H9 (cell line): Measurements from ENCODE around the gene RNF103. TPM values are rescaled to one million over a fixed set of nuclear protein-coding genes. Genes with fewer than 3 reads are reported as not detected.

Source experiments
- DNase-seq: peaks from one replicate; pipeline ENCODE4 v3.0.0-alpha.2; 2017
- H2AFZ ChIP-seq: one replicate; pipeline ENCODE4 v1.6.1; 2013; ENCODE audit warnings: mild to moderate bottlenecking, low read length, control low read depth, moderate library complexity
- H2AK5ac ChIP-seq: 2 replicates; pipeline ENCODE4 v1.6.1; 2013; ENCODE audit warnings: low read length, control low read depth, mixed read lengths; ENCODE audit not compliant: insufficient read length
- H2BK120ac ChIP-seq: one replicate; pipeline ENCODE4 v1.6.1; 2013; ENCODE audit warnings: low read depth, mild to moderate bottlenecking, low read length, control low read depth, inconsistent platforms; ENCODE audit not compliant: poor library complexity, severe bottlenecking
- H2BK12ac ChIP-seq: 2 replicates; pipeline ENCODE4 v1.6.1; 2013; ENCODE audit warnings: low read length, control low read depth, mixed read lengths, low read depth; ENCODE audit not compliant: insufficient read length
- H2BK15ac ChIP-seq: 2 replicates; pipeline ENCODE4 v1.6.1; 2013; ENCODE audit warnings: low read depth, low read length, control low read depth
- H2BK20ac ChIP-seq: one replicate; pipeline ENCODE4 v1.6.1; 2013; ENCODE audit warnings: low read depth, mild to moderate bottlenecking, low read length, control low read depth, inconsistent platforms; ENCODE audit not compliant: poor library complexity, severe bottlenecking
- H2BK5ac ChIP-seq: 2 replicates; pipeline ENCODE4 v1.6.1; 2013; ENCODE audit warnings: low read length, control low read depth, mixed read lengths; ENCODE audit not compliant: insufficient read length
- H3K14ac ChIP-seq: 2 replicates; pipeline ENCODE4 v1.6.1; 2013; ENCODE audit warnings: low read length, control low read depth; ENCODE audit not compliant: insufficient read depth
- H3K18ac ChIP-seq: 2 replicates; pipeline ENCODE4 v1.6.1; 2013; ENCODE audit warnings: low read depth, mild to moderate bottlenecking, mixed read lengths, low read length, control low read depth; ENCODE audit not compliant: insufficient read length
- H3K23ac ChIP-seq: 2 replicates; pipeline ENCODE4 v1.6.1; 2013; ENCODE audit warnings: low read length, control low read depth, mixed read lengths, low read depth; ENCODE audit not compliant: insufficient read length
- H3K23me2 ChIP-seq: 2 replicates; pipeline ENCODE4 v1.6.1; 2013; ENCODE audit warnings: low read depth, mild to moderate bottlenecking, mixed read lengths, low read length, control low read depth; ENCODE audit not compliant: insufficient read length, poor library complexity, severe bottlenecking
- H3K27ac ChIP-seq: 2 replicates; pipeline ENCODE4 v1.5.1; 2013; ENCODE audit warnings: low read length, control low read depth, mixed read lengths, low read depth; ENCODE audit not compliant: insufficient read length
- H3K27me3 ChIP-seq: 2 replicates; pipeline ENCODE4 v1.6.1; 2013; ENCODE audit warnings: low read length, control low read depth, inconsistent platforms; ENCODE audit not compliant: insufficient read depth
- H3K4ac ChIP-seq: 2 replicates; pipeline ENCODE4 v1.6.1; 2013; ENCODE audit warnings: low read depth, mild to moderate bottlenecking, control low read depth, inconsistent platforms, low read length, moderate library complexity
- H3K4me1 ChIP-seq: 2 replicates; pipeline ENCODE4 v1.6.1; 2013; ENCODE audit warnings: low read length, control low read depth, inconsistent platforms; ENCODE audit not compliant: insufficient read depth
- H3K4me2 ChIP-seq: 2 replicates; pipeline ENCODE4 v1.6.1; 2013; ENCODE audit warnings: low read length, control low read depth, mixed read lengths; ENCODE audit not compliant: insufficient read length, insufficient read depth
- H3K56ac ChIP-seq: 2 replicates; pipeline ENCODE4 v1.6.1; 2013; ENCODE audit warnings: low read depth, mild to moderate bottlenecking, mixed read lengths, low read length, control low read depth; ENCODE audit not compliant: insufficient read length
- H3K79me1 ChIP-seq: 2 replicates; pipeline ENCODE4 v1.6.1; 2013; ENCODE audit warnings: low read depth, mild to moderate bottlenecking, moderate library complexity, low read length, control low read depth, inconsistent platforms; ENCODE audit not compliant: insufficient read depth, poor library complexity, severe bottlenecking
- H3K79me2 ChIP-seq: 2 replicates; pipeline ENCODE4 v1.6.1; 2013; ENCODE audit warnings: low read length, control low read depth, inconsistent platforms; ENCODE audit not compliant: insufficient read depth
- H3K9ac ChIP-seq: 2 replicates; pipeline ENCODE4 v1.6.1; 2013; ENCODE audit warnings: low read length, control low read depth, mixed read lengths; ENCODE audit not compliant: insufficient read length; ENCODE audit errors: extremely low read depth
- H3K9me3 ChIP-seq: one replicate; pipeline ENCODE4 v1.6.1; 2013; ENCODE audit warnings: low read depth, low read length, inconsistent platforms; ENCODE audit not compliant: control insufficient read depth
- H3T11ph ChIP-seq: one replicate; pipeline ENCODE4 v1.6.1; 2013; ENCODE audit warnings: mild to moderate bottlenecking, low read length, control low read depth, inconsistent platforms
- H4K20me1 ChIP-seq: one replicate; pipeline ENCODE4 v1.6.1; 2013; ENCODE audit not compliant: control insufficient read depth, insufficient read length, insufficient read depth
- H4K5ac ChIP-seq: 2 replicates; pipeline ENCODE4 v1.6.1; 2013; ENCODE audit warnings: low read depth, mild to moderate bottlenecking, mixed read lengths, low read length, control low read depth; ENCODE audit not compliant: insufficient read length
- H4K8ac ChIP-seq: replicated peaks from 2 replicates; pipeline ENCODE4 v1.6.1; 2013; ENCODE audit warnings: low read length, control low read depth, mixed read lengths, low read depth; ENCODE audit not compliant: insufficient read length
- H4K91ac ChIP-seq: 2 replicates; pipeline ENCODE4 v1.6.1; 2013; ENCODE audit warnings: low read depth, mild to moderate bottlenecking, moderate library complexity, mixed read lengths, low read length, control low read depth; ENCODE audit not compliant: insufficient read length
- H3K27ac Mint-ChIP-seq, 3 experiments: 2 replicates in 2 of 3; 3 replicates in 1 of 3; pipeline ENCODE4 v1.8.0; 2020 to 2021; ENCODE audit warnings: mixed read lengths in 3 of 3, mild to moderate bottlenecking in 1 of 3, moderate library complexity in 1 of 3
- H3K27me3 Mint-ChIP-seq: 2 replicates; pipeline ENCODE4 v1.8.0; 2021; ENCODE audit warnings: low read depth, mild to moderate bottlenecking, moderate library complexity, mixed read lengths
- H3K36me3 Mint-ChIP-seq, 3 experiments: 2 replicates in 2 of 3; 3 replicates in 1 of 3; pipeline ENCODE4 v1.8.0; 2020 to 2021; ENCODE audit warnings: low read depth in 3 of 3, mixed read lengths in 3 of 3; ENCODE audit not compliant: insufficient read depth in 1 of 3
- H3K4me1 Mint-ChIP-seq, 2 experiments: 2 replicates each; pipeline ENCODE4 v1.8.0; 2020; ENCODE audit warnings: mixed read lengths in 2 of 2
- H3K4me3 Mint-ChIP-seq, 2 experiments: 2 replicates in 1 of 2; 3 replicates in 1 of 2; pipeline ENCODE4 v1.8.0; 2020 to 2021; ENCODE audit warnings: mild to moderate bottlenecking in 2 of 2, mixed read lengths in 2 of 2, moderate library complexity in 1 of 2
- H3K9me3 Mint-ChIP-seq, 2 experiments: 2 replicates in 1 of 2; 3 replicates in 1 of 2; pipeline ENCODE4 v1.8.0; 2020; ENCODE audit warnings: mild to moderate bottlenecking in 2 of 2, mixed read lengths in 2 of 2, moderate library complexity in 1 of 2
- CTCF ChIP-seq: fragments of 200-600 bp; sonication (generic); conservative IDR thresholded peaks from 3 replicates; pipeline ENCODE4 v1.8.0; 2021; ENCODE audit warnings: antibody characterized with exemption, mild to moderate bottlenecking
- WGBS: extraction: QIAGEN DNeasy Blood & Tissue Kit; methylation state at CpG from one replicate; pipeline ENCODE4 v1.1.7; 2013; ENCODE audit warnings: missing lambda C conversion rate, low lambda C conversion rate, mixed read lengths; ENCODE audit not compliant: insufficient read length; ENCODE audit errors: extremely low coverage; 5-methylcytosine and 5-hydroxymethylcytosine counted together
- total RNA-seq: library from RNA; stranded (reverse); gene quantifications from 2 replicates; pipeline ENCODE4 v1.2.1, GENCODE V29; 2021

Gene RNF103
- total RNA-seq, 1 experiment from 2014 or later = 7.1 TPM

- Histone ChIP-seq H2AFZ (no peak overlapping the region), H3K9ac (no peak overlapping the region), H2BK12ac (no peak overlapping the region), H2BK20ac (no peak overlapping the region), H2AK5ac (no peak overlapping the region), H3T11ph (no peak overlapping the region), H2BK15ac (no peak overlapping the region), H3K4me2 (no peak overlapping the region), H2BK120ac (no peak overlapping the region), H3K56ac (no peak overlapping the region), H2BK5ac (no peak overlapping the region), H3K23me2 (no peaks in the 10 kb centered on the region), H3K79me2 (no peaks in the 10 kb centered on the region), H4K91ac (no peak overlapping the region), H3K4ac (no peak overlapping the region), H4K8ac (no peak overlapping the region), H3K14ac (no peak overlapping the region), H3K79me1 (no peaks in the 10 kb centered on the region), H3K9me3 (no peaks in the 10 kb centered on the region), H3K18ac (no peak overlapping the region), H3K4me1 (no peaks in the 10 kb centered on the region), H3K27me3 (no peaks in the 10 kb centered on the region), H3K23ac (no peak overlapping the region), H4K5ac (no peak overlapping the region), H4K20me1 (no peaks in the 10 kb centered on the region), H3K27ac (no peak overlapping the region)
- H3K4me1 Mint-ChIP-seq = no peaks in the 10 kb centered on the region
- no peaks in the 10 kb centered on the region for H3K36me3 Mint-ChIP-seq
- H3K27me3 Mint-ChIP-seq = peaks cover 2% of the 10 kb centered on the region
- WGBS = no CpG with 5 or more reads among the region's 2 CpGs
- H3K4me3 Mint-ChIP-seq = no peak overlapping the region
- no peak for DNase-seq
- TF ChIP-seq CTCF = no peak
- no peak overlapping the region for H3K27ac Mint-ChIP-seq
- H3K9me3 Mint-ChIP-seq = peaks cover 2 to 7% of the 10 kb centered on the region in 2 experiments; a peak in 3 of 5 replicates
These were observed 45.7 kb downstream of the RNF103 start for GRCh38 chr2:86577817-86578456.
